GM18873 (cell line): ENCODE data around the gene TSNAXIP1.

Experiments used
- ATAC-seq: cut with Tn5 transposase; IDR thresholded peaks from one replicate; pipeline ENCODE4 v1.9.1; 2021; ENCODE audit warnings: mild to moderate bottlenecking, moderate library complexity, moderate number of reproducible peaks; ENCODE audit not compliant: unreplicated experiment, low FRiP score

The TSNAXIP1 gene

GRCh38 chr16:67806428-67807147, at the start of gene TSNAXIP1, which contains the start of gene RANBP10:
Gene TSNAXIP1, plus strand, starts transcription at chr16:67806889. Its CDS starts 261 bp downstream, at chr16:67807150.
Gene RANBP10, minus strand, starts transcription at chr16:67806560. Its CDS starts 24 bp downstream, at chr16:67806536.
- peak; percentile 89 for ATAC-seq

- no peak for ATAC-seq
Measured at GRCh38 chr16:67758006-67758405, 48.7 kb upstream of the TSNAXIP1 start.

- no peak for ATAC-seq
Measured at GRCh38 chr16:67758966-67759365, 47.7 kb upstream of the TSNAXIP1 start.

GRCh38 chr16:67760206-67760955, 46.3 kb upstream of the TSNAXIP1 start:
- ATAC-seq, result no peak

- no peak for ATAC-seq
Measured at GRCh38 chr16:67760956-67761230, 45.8 kb upstream of the TSNAXIP1 start.

GRCh38 chr16:67761924-67762323, 44.8 kb upstream of the TSNAXIP1 start:
- no peak for ATAC-seq

- no peak for ATAC-seq
Measured at GRCh38 chr16:67762385-67762784, 44.3 kb upstream of the TSNAXIP1 start.

GRCh38 chr16:67763066-67763465, 43.6 kb upstream of the TSNAXIP1 start:
- no peak for ATAC-seq

GRCh38 chr16:67764158-67764667, 42.5 kb upstream of the TSNAXIP1 start:
- ATAC-seq, result no peak

GRCh38 chr16:67766291-67766690, 40.4 kb upstream of the TSNAXIP1 start:
- no peak for ATAC-seq

- ATAC-seq, result no peak
Measured at GRCh38 chr16:67767953-67768352, 38.7 kb upstream of the TSNAXIP1 start.

- no peak for ATAC-seq
Measured at GRCh38 chr16:67770346-67770991, 36.2 kb upstream of the TSNAXIP1 start.

GRCh38 chr16:67773099-67773498, 33.6 kb upstream of the TSNAXIP1 start:
- ATAC-seq, result no peak

GRCh38 chr16:67773569-67774456, 32.9 kb upstream of the TSNAXIP1 start:
- ATAC-seq, result no peak

GRCh38 chr16:67774457-67774853, 32.2 kb upstream of the TSNAXIP1 start:
- ATAC-seq, result no peak

- ATAC-seq, result no peak
Measured at GRCh38 chr16:67775273-67775672, 31.4 kb upstream of the TSNAXIP1 start.

- ATAC-seq, result no peak
Measured at GRCh38 chr16:67779256-67780014, 27.3 kb upstream of the TSNAXIP1 start.

GRCh38 chr16:67780847-67781564, 25.7 kb upstream of the TSNAXIP1 start:
- no peak for ATAC-seq

GRCh38 chr16:67781565-67781921, 25.1 kb upstream of the TSNAXIP1 start:
- no peak for ATAC-seq
